Cerebellar cortex (tissue), 1 donor: ENCODE results near the gene SUSD6.
A peak's percentile ranks its signal among the peaks of the same experiment; 100 is the strongest.
"Not testable (repeated sequence)": the region's sequence is repeated elsewhere in the genome, so short reads cannot be mapped to it uniquely, and the experiment has no call there.

Experiments
- DNase-seq: peaks from one replicate; pipeline ENCODE4 v3.0.0-alpha.2; 2015; ENCODE audit warnings: low spot score

SUSD6 gene

GRCh38 chr14:69591317-69591716 lies 20.1 kb upstream of the SUSD6 start:
- no peak for DNase-seq

GRCh38 chr14:69593018-69593677 lies 18.2 kb upstream of the SUSD6 start:
- DNase-seq: no peak

GRCh38 chr14:69594846-69595245 lies 16.6 kb upstream of the SUSD6 start:
- no peak for DNase-seq

GRCh38 chr14:69595336-69595735 lies 16.1 kb upstream of the SUSD6 start:
- peak; percentile 80 for DNase-seq

- DNase-seq: not testable (repeated sequence)
These were observed 12.0 kb upstream of the SUSD6 start for GRCh38 chr14:69599431-69599830.

- no peak for DNase-seq
These were observed 11.0 kb upstream of the SUSD6 start for GRCh38 chr14:69600304-69600891.

GRCh38 chr14:69605738-69606137 lies 5.7 kb upstream of the SUSD6 start:
- DNase-seq: no peak

- DNase-seq: no peak
These were observed 4.9 kb upstream of the SUSD6 start for GRCh38 chr14:69606258-69607184.

- DNase-seq: peak; percentile 58
These were observed 1.1 kb upstream of the SUSD6 start for GRCh38 chr14:69610020-69610873.

GRCh38 chr14:69610874-69611171 lies 573 bp upstream of the SUSD6 start:
- no peak for DNase-seq

- DNase-seq: no peak
These were observed 802 bp downstream of the SUSD6 start for GRCh38 chr14:69612014-69612782.

- DNase-seq: peak; percentile 76
These were observed 1.4 kb downstream of the SUSD6 start for GRCh38 chr14:69612783-69613130.

- DNase-seq: no peak
These were observed 2.1 kb downstream of the SUSD6 start for GRCh38 chr14:69613312-69614073.

- no peak for DNase-seq
These were observed 3.2 kb downstream of the SUSD6 start for GRCh38 chr14:69614592-69614991.

- DNase-seq: peak; percentile 46
These were observed 3.7 kb downstream of the SUSD6 start for GRCh38 chr14:69615121-69615495.

- peak; percentile 63 for DNase-seq
These were observed 4.4 kb downstream of the SUSD6 start for GRCh38 chr14:69615496-69616407.

- DNase-seq: peak; percentile 37
These were observed 5.0 kb downstream of the SUSD6 start for GRCh38 chr14:69616408-69616773.

GRCh38 chr14:69617796-69618195 lies 6.4 kb downstream of the SUSD6 start:
- peak; percentile 95 for DNase-seq

GRCh38 chr14:69619012-69619411 lies 7.6 kb downstream of the SUSD6 start:
- DNase-seq: no peak

GRCh38 chr14:69620211-69620611 lies 8.8 kb downstream of the SUSD6 start:
- DNase-seq: peak; percentile 25
